Sigmoid colon (tissue), 4 donors: ENCODE data around the gene PNKD.

Experiments used
- CTCF ChIP-seq, 4 experiments: fragments of 450-650 bp in 3 of 4; fragments of 200-600 bp in 1 of 4; IDR thresholded peaks; one replicate each; pipeline ENCODE4 v1.5.1; 2016 to 2019; ENCODE audit warnings: antibody characterized with exemption in 4 of 4, mild to moderate bottlenecking in 3 of 4, moderate library complexity in 2 of 4
- EP300 ChIP-seq, 4 donors: sonication (generic); formaldehyde crosslinking; IDR thresholded peaks; one replicate each; pipeline ENCODE4 v1.6.1; 2017; ENCODE audit warnings: antibody characterized with exemption in 4 of 4
- POLR2A ChIP-seq, 2 donors: fragments of 450-650 bp; IDR thresholded peaks; one replicate each; pipeline ENCODE4 v1.6.1; 2016; ENCODE audit warnings: antibody characterized with exemption in 2 of 2, mild to moderate bottlenecking in 2 of 2, moderate library complexity in 2 of 2

- TF ChIP-seq POLR2A (IDR thresholded peaks at IDR 0.05) (no peak), CTCF (IDR thresholded peaks at IDR 0.05) (no peak), EP300 (IDR thresholded peaks at IDR 0.05) (no peak)
Measured at GRCh38 chr2:218332288-218332687, 62.0 kb downstream of the PNKD start.
